Measurements from ENCODE around the gene PPM1N. TPM values are rescaled to one million over a fixed set of nuclear protein-coding genes. Genes with fewer than 3 reads are reported as not detected.

Gene PPM1N
- total and polyA plus RNA-seq, 7 donors: 1.2 to 4.2 (median 2.5) TPM

DNA sequence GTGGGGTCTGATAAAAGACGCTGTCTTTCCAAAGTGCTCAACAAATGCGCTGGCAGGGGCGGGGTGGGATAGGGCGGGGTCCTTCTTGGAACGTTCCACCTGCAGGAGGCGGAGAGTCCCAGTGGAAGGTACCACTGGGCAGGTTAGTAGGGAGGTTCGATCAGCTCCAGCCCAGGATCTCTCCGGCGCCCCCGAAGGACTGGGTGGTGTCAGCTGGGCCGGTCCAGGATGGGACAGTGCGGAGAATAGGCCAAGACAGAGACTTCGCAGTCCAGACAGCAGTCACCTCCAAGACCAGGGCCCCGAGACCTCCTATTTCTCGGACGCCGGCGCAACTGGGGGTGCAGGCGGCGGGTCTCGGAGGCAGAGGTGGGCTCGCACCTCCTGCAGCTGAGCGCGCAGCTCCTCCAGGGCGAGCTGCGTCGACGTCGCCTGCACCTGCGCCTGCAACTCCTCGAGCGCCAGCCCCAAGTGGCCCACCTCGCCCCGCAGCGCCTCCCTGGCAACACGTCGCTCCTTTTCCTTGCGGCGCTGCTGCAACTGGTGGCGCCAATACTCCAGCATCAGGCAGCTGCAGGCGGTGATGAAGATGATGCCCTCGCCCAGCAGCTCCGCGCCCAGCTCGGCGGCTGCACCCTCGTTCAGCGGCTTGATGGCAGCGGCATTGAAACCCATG lies 30.6 kb downstream of the PPM1N start:
- 3 to 11% methylated on average over 49 of the region's 49 CpGs for WGBS, 2 donors
- H3K27ac ChIP-seq: no peak overlapping the region

GRCh38 chr19:45529420-45529785 lies 31.2 kb downstream of the PPM1N start:
- DNase-seq: no peak
- TF ChIP-seq EP300 (IDR thresholded peaks at IDR 0.05): no peak
- TF ChIP-seq POLR2AphosphoS5 (IDR thresholded peaks at IDR 0.05): peak in 1 of 4 donors; percentile 2
- no peak for TF ChIP-seq POLR2A (IDR thresholded peaks at IDR 0.05)
- peak overlapping the region in 3 of 4 donors; percentile 21 to 29 (median 24) for H3K4me3 ChIP-seq
- intact Hi-C loops (cut with DNase I): loop anchor here (5.0 kb wide), 1 partner anchor 38 kb away; no protein-coding TSS in a partner anchor
- peaks cover 0 to 14% (median 0%) of the 10 kb centered on the region in 3 donors for H3K27me3 ChIP-seq
- WGBS, 2 donors: 21 to 32% methylated on average over 14 of the region's 14 CpGs
- H3K36me3 ChIP-seq: peaks cover 5 to 32% (median 21%) of the 10 kb centered on the region in 4 donors
- H3K4me1 ChIP-seq: peaks cover 0 to 23% (median 20%) of the 10 kb centered on the region in 4 donors
- H3K9me3 ChIP-seq: no peaks in the 10 kb centered on the region
- H3K27ac ChIP-seq: no peak overlapping the region

More for the DNA sequence above, 30.6 kb downstream of the PPM1N start:
- intact Hi-C loops (cut with DNase I): loop anchor here (5.0 kb wide), 1 partner anchor 38 kb away; no protein-coding TSS in a partner anchor
- Histone ChIP-seq H3K27me3 (peaks cover 0 to 14% (median 0%) of the 10 kb centered on the region in 3 donors), H3K36me3 (peaks cover 10 to 37% (median 26%) of the 10 kb centered on the region in 4 donors), H3K4me3 (peak overlapping the region in 3 of 4 donors; percentile 21 to 29 (median 24)), H3K9me3 (no peaks in the 10 kb centered on the region), H3K4me1 (peaks cover 0 to 23% (median 20%) of the 10 kb centered on the region in 4 donors)
- TF ChIP-seq POLR2A (IDR thresholded peaks at IDR 0.05) (no peak), POLR2AphosphoS5 (IDR thresholded peaks at IDR 0.05) (peak in 2 of 4 donors; percentile 71 to 73)
- DNase-seq: no peak

DNA sequence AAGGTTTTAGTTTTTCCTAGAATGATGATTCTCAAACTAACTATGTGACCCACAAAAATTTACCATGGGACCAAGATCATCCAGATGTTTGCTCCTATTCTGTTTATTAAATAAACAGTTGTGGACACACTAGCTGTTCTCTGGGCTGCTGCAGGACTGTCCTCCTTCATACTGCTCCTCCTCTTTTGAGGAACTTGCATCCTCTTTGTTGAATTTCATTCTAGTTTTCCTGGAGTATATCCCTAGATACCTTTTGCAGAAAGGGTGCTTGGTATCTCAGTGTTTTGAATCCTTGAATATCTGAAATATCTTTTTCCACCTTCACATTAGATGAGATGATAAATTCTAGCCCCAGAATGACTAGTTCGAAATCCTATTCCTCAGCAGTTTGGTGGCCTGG lies 33.1 kb downstream of the PPM1N start:
- TF ChIP-seq EP300 (IDR thresholded peaks at IDR 0.05) (no peak), POLR2AphosphoS5 (IDR thresholded peaks at IDR 0.05) (no peak), POLR2A (IDR thresholded peaks at IDR 0.05) (no peak)
- TF ChIP-seq, protein P1, sequence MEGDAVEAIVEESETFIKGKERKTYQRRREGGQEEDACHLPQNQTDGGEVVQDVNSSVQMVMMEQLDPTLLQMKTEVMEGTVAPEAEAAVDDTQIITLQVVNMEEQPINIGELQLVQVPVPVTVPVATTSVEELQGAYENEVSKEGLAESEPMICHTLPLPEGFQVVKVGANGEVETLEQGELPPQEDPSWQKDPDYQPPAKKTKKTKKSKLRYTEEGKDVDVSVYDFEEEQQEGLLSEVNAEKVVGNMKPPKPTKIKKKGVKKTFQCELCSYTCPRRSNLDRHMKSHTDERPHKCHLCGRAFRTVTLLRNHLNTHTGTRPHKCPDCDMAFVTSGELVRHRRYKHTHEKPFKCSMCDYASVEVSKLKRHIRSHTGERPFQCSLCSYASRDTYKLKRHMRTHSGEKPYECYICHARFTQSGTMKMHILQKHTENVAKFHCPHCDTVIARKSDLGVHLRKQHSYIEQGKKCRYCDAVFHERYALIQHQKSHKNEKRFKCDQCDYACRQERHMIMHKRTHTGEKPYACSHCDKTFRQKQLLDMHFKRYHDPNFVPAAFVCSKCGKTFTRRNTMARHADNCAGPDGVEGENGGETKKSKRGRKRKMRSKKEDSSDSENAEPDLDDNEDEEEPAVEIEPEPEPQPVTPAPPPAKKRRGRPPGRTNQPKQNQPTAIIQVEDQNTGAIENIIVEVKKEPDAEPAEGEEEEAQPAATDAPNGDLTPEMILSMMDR (IDR thresholded peaks at IDR 0.05): no peak
- DNase-seq: no peak
- intact Hi-C loops (cut with DNase I): no loop called here
- H3K27ac ChIP-seq: no peak overlapping the region
- H3K4me3 ChIP-seq: no peak overlapping the region
- 94 to 100% methylated on average over 1 of the region's 1 CpG for WGBS, 2 donors
- peaks cover 0 to 12% (median 4%) of the 10 kb centered on the region in 4 donors for H3K36me3 ChIP-seq
- H3K4me1 ChIP-seq: peaks cover 0 to 23% (median 20%) of the 10 kb centered on the region in 4 donors
- H3K27me3 ChIP-seq: peaks cover 0 to 14% (median 0%) of the 10 kb centered on the region in 3 donors
- no peaks in the 10 kb centered on the region for H3K9me3 ChIP-seq

GRCh38 chr19:45539459-45539858 lies 41.2 kb downstream of the PPM1N start:
- Histone ChIP-seq H3K27me3 (no peaks in the 10 kb centered on the region), H3K36me3 (no peaks in the 10 kb centered on the region), H3K4me1 (peaks cover 0 to 9% (median 0%) of the 10 kb centered on the region in 4 donors), H3K9me3 (no peaks in the 10 kb centered on the region), H3K27ac (no peak overlapping the region), H3K4me3 (no peak overlapping the region)
- intact Hi-C loops (cut with DNase I): no loop called here
- 91 to 95% methylated on average over 9 of the region's 9 CpGs for WGBS, 2 donors
- no peak for TF ChIP-seq POLR2AphosphoS5 (IDR thresholded peaks at IDR 0.05)
- TF ChIP-seq, protein P1 (IDR thresholded peaks at IDR 0.05): no peak
- no peak for TF ChIP-seq EP300 (IDR thresholded peaks at IDR 0.05)
- no peak for TF ChIP-seq POLR2A (IDR thresholded peaks at IDR 0.05)
- DNase-seq: no peak

- H3K27me3 ChIP-seq: no peaks in the 10 kb centered on the region
- intact Hi-C loops (cut with DNase I): no loop called here
Measured at GRCh38 chr19:45542234-45542668, 44.0 kb downstream of the PPM1N start.

More at GRCh38 chr19:45542234-45542668, 44.0 kb downstream of the PPM1N start:
- no peaks in the 10 kb centered on the region for H3K36me3 ChIP-seq
- WGBS, 2 donors: 56 to 72% methylated on average over 7 of the region's 7 CpGs
- no peak for DNase-seq
- peaks cover 0 to 9% (median 0%) of the 10 kb centered on the region in 4 donors for H3K4me1 ChIP-seq
- H3K27ac ChIP-seq: no peak overlapping the region
- TF ChIP-seq, protein P1 (IDR thresholded peaks at IDR 0.05): no peak
- TF ChIP-seq POLR2A (IDR thresholded peaks at IDR 0.05) (no peak), EP300 (IDR thresholded peaks at IDR 0.05) (no peak), POLR2AphosphoS5 (IDR thresholded peaks at IDR 0.05) (no peak)
- no peak overlapping the region for H3K4me3 ChIP-seq
- no peaks in the 10 kb centered on the region for H3K9me3 ChIP-seq
